ENCODE results near the gene DNAJC5.

DNAJC5 gene

GRCh38 chr20:63911176-63911575, 16.2 kb downstream of the DNAJC5 start:
- no peak for ATAC-seq
- TF ChIP-seq RARB (CRISPR knock-in tag; IDR thresholded peaks at IDR 0.05) (no peak), ARNTL (CRISPR knock-in tag; IDR thresholded peaks at IDR 0.05; ENCODE audit: borderline replicate concordance, low read depth) (no peak), GLIS3 (CRISPR knock-in tag; IDR thresholded peaks at IDR 0.05) (no peak), SNAI2 (CRISPR knock-in tag; IDR thresholded peaks at IDR 0.05) (no peak), BACH2 (CRISPR knock-in tag; IDR thresholded peaks at IDR 0.05; ENCODE audit: borderline replicate concordance) (no peak), ZNF70 (CRISPR knock-in tag; IDR thresholded peaks at IDR 0.05) (no peak), ZNF565 (CRISPR knock-in tag; conservative IDR thresholded peaks at IDR 0.05; ENCODE audit: low read depth) (no peak), ZFP3 (CRISPR knock-in tag; IDR thresholded peaks at IDR 0.05) (no peak), POU6F1 (CRISPR knock-in tag; IDR thresholded peaks at IDR 0.05; ENCODE audit: borderline replicate concordance, low read depth) (no peak), TOX (CRISPR knock-in tag; IDR thresholded peaks at IDR 0.05; ENCODE audit: borderline replicate concordance) (no peak)

DNA sequence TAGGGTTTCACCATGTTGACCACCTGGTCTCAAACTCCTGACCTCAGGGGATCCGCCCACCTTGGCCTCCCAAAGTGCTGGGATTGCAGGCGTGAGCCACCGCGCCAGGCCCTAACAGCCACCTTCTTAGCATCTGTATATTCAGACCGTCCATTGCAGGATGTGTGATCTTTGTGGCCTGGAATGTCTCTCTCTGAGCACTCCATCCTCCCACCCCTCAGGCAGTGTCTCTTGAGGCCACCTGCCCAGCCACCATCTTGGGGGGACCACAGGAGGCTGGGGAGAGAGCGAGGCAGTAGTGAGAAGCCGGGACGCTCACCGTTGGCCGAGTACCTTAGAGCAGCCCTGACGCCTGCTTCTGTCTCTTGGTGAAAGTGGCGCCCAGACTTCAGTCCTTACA, 18.8 kb downstream of the DNAJC5 start:
- no peak for ATAC-seq

More for the DNA sequence above, 18.8 kb downstream of the DNAJC5 start:
- TF ChIP-seq RARB (CRISPR knock-in tag; IDR thresholded peaks at IDR 0.05) = no peak
- TF ChIP-seq ZNF565 (CRISPR knock-in tag; conservative IDR thresholded peaks at IDR 0.05; ENCODE audit: low read depth) = no peak
- TF ChIP-seq ISL1 (CRISPR knock-in tag; IDR thresholded peaks at IDR 0.05) = no peak
- TF ChIP-seq PPARA (CRISPR knock-in tag; IDR thresholded peaks at IDR 0.05; ENCODE audit: borderline replicate concordance) = no peak
- no peak for TF ChIP-seq CSDC2 (CRISPR knock-in tag; IDR thresholded peaks at IDR 0.05)
- TF ChIP-seq TCF4 (CRISPR knock-in tag; IDR thresholded peaks at IDR 0.05; ENCODE audit: borderline replicate concordance) = no peak
- no peak for TF ChIP-seq ZNF70 (CRISPR knock-in tag; IDR thresholded peaks at IDR 0.05)
- no peak for TF ChIP-seq SNAI2 (CRISPR knock-in tag; IDR thresholded peaks at IDR 0.05)
- TF ChIP-seq TOX (CRISPR knock-in tag; IDR thresholded peaks at IDR 0.05; ENCODE audit: borderline replicate concordance) = no peak
- no peak for TF ChIP-seq ARNTL (CRISPR knock-in tag; IDR thresholded peaks at IDR 0.05; ENCODE audit: borderline replicate concordance, low read depth)
- TF ChIP-seq OSR1 (CRISPR knock-in tag; IDR thresholded peaks at IDR 0.05) = no peak
- TF ChIP-seq ZFP3 (CRISPR knock-in tag; IDR thresholded peaks at IDR 0.05) = no peak
- no peak for TF ChIP-seq ESRRG (CRISPR knock-in tag; IDR thresholded peaks at IDR 0.05)
- TF ChIP-seq CREB5 (CRISPR knock-in tag; IDR thresholded peaks at IDR 0.05; ENCODE audit: low read depth) = no peak
- no peak for TF ChIP-seq ZFP30 (CRISPR knock-in tag; IDR thresholded peaks at IDR 0.05)
- TF ChIP-seq POU6F1 (CRISPR knock-in tag; IDR thresholded peaks at IDR 0.05; ENCODE audit: borderline replicate concordance, low read depth) = no peak
- TF ChIP-seq, protein P1, sequence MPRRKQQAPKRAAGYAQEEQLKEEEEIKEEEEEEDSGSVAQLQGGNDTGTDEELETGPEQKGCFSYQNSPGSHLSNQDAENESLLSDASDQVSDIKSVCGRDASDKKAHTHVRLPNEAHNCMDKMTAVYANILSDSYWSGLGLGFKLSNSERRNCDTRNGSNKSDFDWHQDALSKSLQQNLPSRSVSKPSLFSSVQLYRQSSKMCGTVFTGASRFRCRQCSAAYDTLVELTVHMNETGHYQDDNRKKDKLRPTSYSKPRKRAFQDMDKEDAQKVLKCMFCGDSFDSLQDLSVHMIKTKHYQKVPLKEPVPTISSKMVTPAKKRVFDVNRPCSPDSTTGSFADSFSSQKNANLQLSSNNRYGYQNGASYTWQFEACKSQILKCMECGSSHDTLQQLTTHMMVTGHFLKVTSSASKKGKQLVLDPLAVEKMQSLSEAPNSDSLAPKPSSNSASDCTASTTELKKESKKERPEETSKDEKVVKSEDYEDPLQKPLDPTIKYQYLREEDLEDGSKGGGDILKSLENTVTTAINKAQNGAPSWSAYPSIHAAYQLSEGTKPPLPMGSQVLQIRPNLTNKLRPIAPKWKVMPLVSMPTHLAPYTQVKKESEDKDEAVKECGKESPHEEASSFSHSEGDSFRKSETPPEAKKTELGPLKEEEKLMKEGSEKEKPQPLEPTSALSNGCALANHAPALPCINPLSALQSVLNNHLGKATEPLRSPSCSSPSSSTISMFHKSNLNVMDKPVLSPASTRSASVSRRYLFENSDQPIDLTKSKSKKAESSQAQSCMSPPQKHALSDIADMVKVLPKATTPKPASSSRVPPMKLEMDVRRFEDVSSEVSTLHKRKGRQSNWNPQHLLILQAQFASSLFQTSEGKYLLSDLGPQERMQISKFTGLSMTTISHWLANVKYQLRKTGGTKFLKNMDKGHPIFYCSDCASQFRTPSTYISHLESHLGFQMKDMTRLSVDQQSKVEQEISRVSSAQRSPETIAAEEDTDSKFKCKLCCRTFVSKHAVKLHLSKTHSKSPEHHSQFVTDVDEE (CRISPR knock-in tag; IDR thresholded peaks at IDR 0.05) = no peak
- TF ChIP-seq BACH2 (CRISPR knock-in tag; IDR thresholded peaks at IDR 0.05; ENCODE audit: borderline replicate concordance) = no peak
- TF ChIP-seq, protein P2, sequence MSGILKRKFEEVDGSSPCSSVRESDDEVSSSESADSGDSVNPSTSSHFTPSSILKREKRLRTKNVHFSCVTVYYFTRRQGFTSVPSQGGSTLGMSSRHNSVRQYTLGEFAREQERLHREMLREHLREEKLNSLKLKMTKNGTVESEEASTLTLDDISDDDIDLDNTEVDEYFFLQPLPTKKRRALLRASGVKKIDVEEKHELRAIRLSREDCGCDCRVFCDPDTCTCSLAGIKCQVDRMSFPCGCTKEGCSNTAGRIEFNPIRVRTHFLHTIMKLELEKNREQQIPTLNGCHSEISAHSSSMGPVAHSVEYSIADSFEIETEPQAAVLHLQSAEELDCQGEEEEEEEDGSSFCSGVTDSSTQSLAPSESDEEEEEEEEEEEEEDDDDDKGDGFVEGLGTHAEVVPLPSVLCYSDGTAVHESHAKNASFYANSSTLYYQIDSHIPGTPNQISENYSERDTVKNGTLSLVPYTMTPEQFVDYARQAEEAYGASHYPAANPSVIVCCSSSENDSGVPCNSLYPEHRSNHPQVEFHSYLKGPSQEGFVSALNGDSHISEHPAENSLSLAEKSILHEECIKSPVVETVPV (CRISPR knock-in tag; IDR thresholded peaks at IDR 0.05) = no peak
- TF ChIP-seq ZNF8 (CRISPR knock-in tag; IDR thresholded peaks at IDR 0.05) = no peak

All from SK-N-SH treated with all-trans-retinoic acid at 6 μM for 48 hours (cell line).